HG03280 (cell line): ENCODE results near the gene PCDHGC3.

ENCODE experiments used
- ATAC-seq: cut with Tn5 transposase; IDR thresholded peaks from one replicate; pipeline ENCODE4 v1.9.1; 2021; ENCODE audit warnings: mild to moderate bottlenecking, moderate library complexity; ENCODE audit not compliant: unreplicated experiment

The PCDHGC3 gene

DNA sequence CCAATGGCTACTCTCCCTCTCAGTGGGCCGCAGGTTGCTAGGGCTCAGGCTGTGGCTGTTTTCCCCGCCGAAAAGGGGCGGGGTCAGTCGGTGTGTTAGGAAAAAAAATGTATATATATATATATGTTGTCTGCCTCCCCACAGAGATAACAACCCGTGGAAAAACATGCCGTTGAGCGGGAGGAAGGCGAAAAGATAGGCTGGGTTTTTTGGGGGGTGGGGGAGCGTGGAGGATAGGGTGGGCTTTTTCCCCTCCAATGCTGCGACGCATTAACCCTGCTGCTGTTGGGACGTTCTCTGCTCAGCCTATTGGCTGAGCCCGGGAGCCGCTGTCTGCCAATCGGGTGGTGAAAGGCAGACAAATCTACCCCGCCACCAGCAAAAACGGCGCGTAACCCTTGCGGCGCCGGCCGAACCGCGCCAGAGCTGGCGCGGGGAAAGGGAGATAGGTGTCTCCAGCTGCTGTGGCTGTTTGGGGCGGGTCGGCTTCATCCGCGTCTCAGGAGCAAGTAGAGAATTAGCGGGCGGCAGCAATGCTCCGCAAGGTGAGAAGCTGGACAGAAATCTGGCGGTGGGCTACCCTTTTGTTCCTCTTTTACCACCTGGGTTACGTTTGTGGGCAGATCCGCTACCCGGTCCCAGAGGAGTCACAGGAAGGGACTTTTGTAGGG is 9.0 kb downstream of the PCDHGC3 start, which contains the start of gene PCDHGC4:
Gene PCDHGC4, plus strand, starts transcription at position 390 of the 671 bp plus-strand sequence. Its CDS starts 144 bp downstream, at position 534.
- ATAC-seq: no peak

GRCh38 chr5:141485321-141486055 is 9.7 kb downstream of the PCDHGC3 start:
- no peak for ATAC-seq

GRCh38 chr5:141486091-141486490 is 10.3 kb downstream of the PCDHGC3 start:
- ATAC-seq: no peak

GRCh38 chr5:141487131-141487530 is 11.4 kb downstream of the PCDHGC3 start:
- ATAC-seq: no peak

GRCh38 chr5:141488591-141489561 is 13.1 kb downstream of the PCDHGC3 start, which contains the start of gene PCDHGC5:
PCDHGC5 (plus strand) TSS chr5:141489081; CDS start chr5:141489241, 160 bp downstream.
- ATAC-seq: no peak

DNA sequence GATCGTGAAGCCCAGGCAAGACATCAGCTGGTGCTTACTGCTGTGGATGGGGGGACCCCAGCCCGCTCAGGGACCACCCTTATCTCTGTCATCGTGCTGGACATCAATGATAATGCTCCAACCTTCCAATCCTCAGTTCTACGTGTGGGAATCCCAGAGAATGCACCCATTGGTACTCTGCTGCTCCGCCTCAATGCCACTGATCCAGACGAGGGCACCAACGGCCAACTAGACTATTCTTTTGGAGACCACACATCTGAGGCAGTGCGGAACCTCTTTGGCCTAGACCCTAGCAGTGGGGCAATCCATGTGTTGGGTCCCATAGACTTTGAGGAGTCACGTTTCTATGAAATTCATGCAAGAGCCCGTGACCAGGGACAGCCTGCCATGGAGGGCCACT is 14.1 kb downstream of the PCDHGC3 start:
- ATAC-seq: no peak

DNA sequence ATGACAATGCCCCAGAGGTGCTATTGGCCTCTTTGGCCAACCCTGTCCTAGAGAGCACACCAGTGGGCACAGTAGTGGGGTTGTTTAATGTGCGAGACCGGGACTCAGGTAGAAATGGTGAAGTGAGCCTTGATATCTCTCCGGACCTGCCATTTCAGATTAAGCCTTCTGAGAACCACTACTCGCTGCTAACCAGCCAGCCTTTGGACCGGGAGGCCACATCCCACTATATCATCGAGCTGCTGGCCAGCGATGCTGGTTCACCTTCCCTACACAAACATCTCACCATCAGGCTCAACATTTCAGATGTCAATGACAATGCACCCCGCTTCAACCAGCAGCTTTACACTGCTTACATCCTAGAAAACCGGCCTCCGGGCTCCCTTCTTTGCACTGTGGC is 14.5 kb downstream of the PCDHGC3 start:
- no peak for ATAC-seq

DNA sequence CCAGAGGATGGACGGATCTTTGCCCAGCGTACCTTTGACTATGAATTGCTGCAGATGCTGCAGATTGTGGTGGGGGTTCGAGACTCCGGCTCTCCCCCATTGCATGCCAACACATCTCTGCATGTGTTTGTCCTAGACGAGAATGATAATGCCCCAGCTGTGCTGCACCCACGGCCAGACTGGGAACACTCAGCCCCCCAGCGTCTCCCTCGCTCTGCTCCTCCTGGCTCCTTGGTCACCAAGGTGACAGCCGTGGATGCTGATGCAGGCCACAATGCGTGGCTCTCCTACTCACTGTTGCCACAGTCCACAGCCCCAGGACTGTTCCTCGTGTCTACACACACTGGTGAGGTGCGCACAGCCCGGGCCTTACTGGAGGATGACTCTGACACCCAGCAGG is 15.0 kb downstream of the PCDHGC3 start:
- no peak for ATAC-seq

DNA sequence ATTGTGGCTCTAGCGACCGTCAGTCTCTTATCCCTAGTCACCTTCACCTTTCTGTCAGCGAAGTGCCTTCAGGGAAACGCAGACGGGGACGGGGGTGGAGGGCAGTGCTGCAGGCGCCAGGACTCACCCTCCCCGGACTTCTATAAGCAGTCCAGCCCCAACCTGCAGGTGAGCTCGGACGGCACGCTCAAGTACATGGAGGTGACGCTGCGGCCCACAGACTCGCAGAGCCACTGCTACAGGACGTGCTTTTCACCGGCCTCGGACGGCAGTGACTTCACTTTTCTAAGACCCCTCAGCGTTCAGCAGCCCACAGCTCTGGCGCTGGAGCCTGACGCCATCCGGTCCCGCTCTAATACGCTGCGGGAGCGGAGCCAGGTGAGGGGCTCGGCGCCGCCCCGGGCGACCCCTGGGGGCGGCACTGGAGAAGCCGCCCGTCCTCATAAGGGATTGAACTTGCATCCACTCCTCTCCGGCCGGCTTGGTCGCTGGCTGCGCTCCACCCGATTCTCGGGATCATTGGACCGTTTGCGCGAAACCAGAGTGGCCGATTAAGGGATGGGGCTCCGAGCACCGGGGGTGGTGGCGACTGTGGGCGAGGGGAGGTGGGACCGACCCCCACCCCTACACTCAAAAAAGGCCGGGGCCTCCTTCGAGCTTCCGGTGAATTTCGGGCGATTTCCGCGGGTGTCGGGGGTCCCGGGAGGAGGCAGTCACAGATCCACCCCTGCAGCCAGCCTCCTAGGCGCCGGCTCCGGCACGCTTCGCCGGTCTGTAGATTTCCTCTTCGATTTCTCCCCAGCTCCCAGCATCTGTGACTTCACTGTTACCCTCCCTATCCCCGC is 15.8 kb downstream of the PCDHGC3 start:
- ATAC-seq: no peak

GRCh38 chr5:141492168-141492885 is 16.6 kb downstream of the PCDHGC3 start:
- ATAC-seq: no peak

- no peak for ATAC-seq
These were observed 18.0 kb downstream of the PCDHGC3 start for GRCh38 chr5:141493500-141494422.

DNA sequence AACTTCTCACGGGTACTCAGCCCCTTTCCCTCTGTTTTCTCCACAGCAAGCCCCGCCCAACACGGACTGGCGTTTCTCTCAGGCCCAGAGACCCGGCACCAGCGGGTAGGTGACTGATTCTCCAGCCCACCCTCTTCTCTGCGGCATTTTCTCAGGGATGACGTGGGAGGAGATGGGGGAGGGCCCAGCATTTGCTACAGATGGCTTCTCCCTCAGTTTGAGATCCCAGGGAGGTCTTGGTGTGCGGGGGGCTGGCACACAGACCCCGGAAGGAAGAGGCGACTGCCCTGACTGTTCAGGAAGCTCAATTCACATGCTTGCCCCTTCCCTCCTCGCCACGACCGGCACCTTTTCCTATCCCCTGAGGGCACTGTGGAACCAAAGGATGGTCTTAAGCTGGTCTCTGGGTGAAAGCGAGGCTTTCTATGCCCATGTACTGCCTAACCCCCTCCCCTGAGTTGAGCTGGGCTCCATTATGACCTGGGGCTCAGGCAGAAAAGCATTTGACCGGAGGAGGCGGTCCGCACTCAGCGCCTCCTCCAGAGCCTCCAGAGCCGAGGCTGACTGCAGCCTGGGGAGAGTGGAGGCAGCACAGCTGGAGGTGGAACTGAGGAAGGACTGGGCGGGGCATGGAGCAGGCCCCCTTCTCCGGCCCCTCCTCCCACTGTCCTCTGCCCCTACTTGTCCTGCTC is 19.1 kb downstream of the PCDHGC3 start:
- no peak for ATAC-seq

- no peak for ATAC-seq
These were observed 19.7 kb downstream of the PCDHGC3 start for GRCh38 chr5:141495453-141495811.

GRCh38 chr5:141496038-141496437 is 20.3 kb downstream of the PCDHGC3 start:
- no peak for ATAC-seq

GRCh38 chr5:141501761-141502160 is 26.0 kb downstream of the PCDHGC3 start:
- no peak for ATAC-seq

- ATAC-seq: no peak
These were observed 27.9 kb downstream of the PCDHGC3 start for GRCh38 chr5:141503681-141504080.

GRCh38 chr5:141504216-141504615 is 28.4 kb downstream of the PCDHGC3 start:
- ATAC-seq: no peak
